ENCODE measurements around the gene RIMBP2.

RIMBP2 gene

GRCh38 chr12:130672089-130672820, 43.8 kb downstream of the RIMBP2 start:
- ChIA-PET CTCF (no interaction called here), POLR2A (no interaction called here)
- Histone ChIP-seq H3K27ac (ENCODE audit: insufficient read depth in 1 of 2, low read depth in 1 of 2, low read length in 2 of 2, poor library complexity in 1 of 2, severe bottlenecking in 2 of 2) (no peak overlapping the region), H3K4me3 (ENCODE audit: control insufficient read depth in 1 of 7, extremely low read depth in 1 of 7, insufficient read depth in 4 of 7, low read depth in 2 of 7, low read length in 6 of 7) (no peak overlapping the region), H3K4me1 (ENCODE audit: control extremely low read depth in 1 of 4, control insufficient read depth in 4 of 4, insufficient read depth in 4 of 4, low read length in 3 of 4) (no peaks in the 10 kb centered on the region), H3K36me3 (ENCODE audit: control insufficient read depth in 4 of 4, insufficient read depth in 4 of 4, low read length in 3 of 4) (no peaks in the 10 kb centered on the region), H3K9me3 (ENCODE audit: control extremely low read depth in 1 of 5, control insufficient read depth in 4 of 5, insufficient read depth in 2 of 5, low read depth in 1 of 5, low read length in 4 of 5) (peaks cover 0 to 21% (median 14%) of the 10 kb centered on the region in 5 experiments), H3K27me3 (replicated peaks in 2 of 5; ENCODE audit: control insufficient read depth in 4 of 5, insufficient read depth in 5 of 5, low read length in 4 of 5) (peaks cover 0 to 2% (median 0%) of the 10 kb centered on the region in 5 experiments)
- 85% methylated on average over 15 of the region's 15 CpGs for WGBS (ENCODE audit: insufficient coverage)
- no peak for DNase-seq

DNA sequence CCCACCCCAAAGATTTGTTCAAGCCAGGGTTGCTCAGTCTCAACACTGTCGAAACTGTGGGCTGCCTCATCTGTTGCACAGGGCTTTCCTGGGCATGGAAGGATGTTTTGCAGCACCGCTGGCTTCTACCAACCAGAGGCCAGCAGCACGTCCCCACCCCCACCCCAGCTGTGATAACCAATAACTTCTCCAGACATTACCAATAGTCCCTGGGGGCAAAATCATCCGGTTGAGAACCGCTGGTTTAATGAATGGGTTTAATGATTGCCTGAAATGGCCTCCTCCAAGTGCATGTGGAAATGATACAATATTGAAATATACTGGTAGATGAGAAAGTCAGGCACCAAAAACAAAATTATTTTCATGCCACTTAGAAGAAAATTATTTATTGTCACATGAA, 44.5 kb downstream of the RIMBP2 start:
- no peak for DNase-seq
- WGBS (ENCODE audit: insufficient coverage) = no CpG with 5 or more reads among the region's 5 CpGs
- CTCF ChIA-PET = no interaction called here
- no peak overlapping the region for H3K27ac ChIP-seq (ENCODE audit: insufficient read depth in 1 of 2, low read depth in 1 of 2, low read length in 2 of 2, poor library complexity in 1 of 2, severe bottlenecking in 2 of 2)
- H3K4me1 ChIP-seq (ENCODE audit: control extremely low read depth in 1 of 4, control insufficient read depth in 4 of 4, insufficient read depth in 4 of 4, low read length in 3 of 4) = no peaks in the 10 kb centered on the region
- H3K9me3 ChIP-seq (ENCODE audit: control extremely low read depth in 1 of 5, control insufficient read depth in 4 of 5, insufficient read depth in 2 of 5, low read depth in 1 of 5, low read length in 4 of 5) = peaks cover 0 to 23% (median 12%) of the 10 kb centered on the region in 5 experiments
- H3K36me3 ChIP-seq (ENCODE audit: control insufficient read depth in 4 of 4, insufficient read depth in 4 of 4, low read length in 3 of 4) = no peaks in the 10 kb centered on the region
- no peak overlapping the region for H3K4me3 ChIP-seq (ENCODE audit: control insufficient read depth in 1 of 7, extremely low read depth in 1 of 7, insufficient read depth in 4 of 7, low read depth in 2 of 7, low read length in 6 of 7)
- H3K27me3 ChIP-seq (replicated peaks in 2 of 5; ENCODE audit: control insufficient read depth in 4 of 5, insufficient read depth in 5 of 5, low read length in 4 of 5) = peaks cover 0 to 2% (median 0%) of the 10 kb centered on the region in 5 experiments
- POLR2A ChIA-PET = no interaction called here

- H3K4me3 ChIP-seq (ENCODE audit: control insufficient read depth in 1 of 7, extremely low read depth in 1 of 7, insufficient read depth in 4 of 7, low read depth in 2 of 7, low read length in 6 of 7) = no peak overlapping the region
- 95% methylated on average over 8 of the region's 8 CpGs for WGBS (ENCODE audit: insufficient coverage)
- peaks cover 0 to 20% (median 12%) of the 10 kb centered on the region in 5 experiments for H3K9me3 ChIP-seq (ENCODE audit: control extremely low read depth in 1 of 5, control insufficient read depth in 4 of 5, insufficient read depth in 2 of 5, low read depth in 1 of 5, low read length in 4 of 5)
- no peak for DNase-seq
- H3K27me3 ChIP-seq (replicated peaks in 2 of 5; ENCODE audit: control insufficient read depth in 4 of 5, insufficient read depth in 5 of 5, low read length in 4 of 5) = peaks cover 0 to 2% (median 0%) of the 10 kb centered on the region in 5 experiments
- H3K27ac ChIP-seq (ENCODE audit: insufficient read depth in 1 of 2, low read depth in 1 of 2, low read length in 2 of 2, poor library complexity in 1 of 2, severe bottlenecking in 2 of 2) = no peak overlapping the region
- POLR2A ChIA-PET = no interaction called here
- H3K4me1 ChIP-seq (ENCODE audit: control extremely low read depth in 1 of 4, control insufficient read depth in 4 of 4, insufficient read depth in 4 of 4, low read length in 3 of 4) = no peaks in the 10 kb centered on the region
- no peaks in the 10 kb centered on the region for H3K36me3 ChIP-seq (ENCODE audit: control insufficient read depth in 4 of 4, insufficient read depth in 4 of 4, low read length in 3 of 4)
- CTCF ChIA-PET = interaction anchor here (1.0 kb wide), 1 partner anchor 78 kb away, joined by 4 read pairs; no protein-coding TSS in a partner anchor
These were observed 46.3 kb downstream of the RIMBP2 start for GRCh38 chr12:130669797-130670196.

DNA sequence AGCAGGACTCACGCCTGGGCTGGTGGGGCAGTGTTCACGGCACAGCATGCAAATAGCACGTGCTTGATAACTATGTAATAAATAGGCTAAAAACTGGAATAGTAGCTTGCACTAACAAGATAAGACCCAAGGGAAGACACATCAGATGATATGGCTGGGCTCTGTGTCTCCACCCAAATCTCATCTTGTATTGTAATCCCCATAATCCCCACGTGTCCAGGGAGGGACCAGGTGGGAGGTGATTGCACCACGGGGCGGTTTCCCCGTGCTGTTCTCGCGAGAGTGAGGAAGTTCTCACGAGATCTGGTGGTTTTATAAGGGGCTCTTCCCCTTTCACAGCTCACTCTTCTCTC, 46.9 kb downstream of the RIMBP2 start:
- Histone ChIP-seq H3K27ac (ENCODE audit: insufficient read depth in 1 of 2, low read depth in 1 of 2, low read length in 2 of 2, poor library complexity in 1 of 2, severe bottlenecking in 2 of 2) (no peak overlapping the region), H3K4me1 (ENCODE audit: control extremely low read depth in 1 of 4, control insufficient read depth in 4 of 4, insufficient read depth in 4 of 4, low read length in 3 of 4) (no peaks in the 10 kb centered on the region), H3K36me3 (ENCODE audit: control insufficient read depth in 4 of 4, insufficient read depth in 4 of 4, low read length in 3 of 4) (no peaks in the 10 kb centered on the region), H3K27me3 (replicated peaks in 2 of 5; ENCODE audit: control insufficient read depth in 4 of 5, insufficient read depth in 5 of 5, low read length in 4 of 5) (peaks cover 0 to 2% (median 0%) of the 10 kb centered on the region in 5 experiments), H3K4me3 (ENCODE audit: control insufficient read depth in 1 of 7, extremely low read depth in 1 of 7, insufficient read depth in 4 of 7, low read depth in 2 of 7, low read length in 6 of 7) (no peak overlapping the region), H3K9me3 (ENCODE audit: control extremely low read depth in 1 of 5, control insufficient read depth in 4 of 5, insufficient read depth in 2 of 5, low read depth in 1 of 5, low read length in 4 of 5) (peaks cover 0 to 20% (median 12%) of the 10 kb centered on the region in 5 experiments)
- WGBS (ENCODE audit: insufficient coverage) = 57% methylated on average over 6 of the region's 10 CpGs
- ChIA-PET CTCF (interaction anchor here (1.0 kb wide), 1 partner anchor 79 kb away, joined by 4 read pairs; no protein-coding TSS in a partner anchor), POLR2A (no interaction called here)
- peak in 1 of 3 donors; percentile 12 for DNase-seq

- WGBS (ENCODE audit: insufficient coverage) = 98% methylated on average over 20 of the region's 20 CpGs
- CTCF ChIA-PET = no interaction called here
These were observed 47.6 kb downstream of the RIMBP2 start for GRCh38 chr12:130668286-130669204.

DNA sequence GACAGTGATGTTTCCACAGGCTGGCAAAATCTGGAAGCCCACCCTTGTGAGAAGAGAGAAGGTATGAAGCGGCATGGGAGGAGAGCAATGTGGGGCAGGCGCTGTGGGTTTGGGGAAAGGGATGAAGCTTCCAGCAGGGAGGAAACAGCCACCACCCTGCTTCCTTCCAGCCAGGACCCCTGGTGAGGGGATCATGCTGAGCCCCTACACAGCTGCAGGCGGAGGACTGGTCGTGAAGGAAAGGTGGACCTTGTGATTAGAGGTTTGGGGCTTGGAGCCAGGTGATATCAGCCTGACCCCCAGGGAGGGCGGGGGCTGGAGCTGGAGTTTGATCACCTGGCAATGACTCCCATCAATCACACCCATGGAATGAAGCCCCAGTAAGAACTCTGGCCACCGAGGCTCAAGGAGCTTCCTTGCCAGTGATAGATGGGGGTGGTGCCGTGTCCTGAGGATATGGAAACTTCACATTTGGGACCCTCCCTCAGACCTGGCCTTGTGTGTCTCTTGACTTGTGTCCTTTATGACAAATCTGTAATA, 48.6 kb downstream of the RIMBP2 start:
- DNase-seq = no peak
- Histone ChIP-seq H3K4me1 (ENCODE audit: control extremely low read depth in 1 of 4, control insufficient read depth in 4 of 4, insufficient read depth in 4 of 4, low read length in 3 of 4) (no peaks in the 10 kb centered on the region), H3K36me3 (ENCODE audit: control insufficient read depth in 4 of 4, insufficient read depth in 4 of 4, low read length in 3 of 4) (no peaks in the 10 kb centered on the region), H3K27ac (ENCODE audit: insufficient read depth in 1 of 2, low read depth in 1 of 2, low read length in 2 of 2, poor library complexity in 1 of 2, severe bottlenecking in 2 of 2) (no peak overlapping the region), H3K4me3 (ENCODE audit: control insufficient read depth in 1 of 7, extremely low read depth in 1 of 7, insufficient read depth in 4 of 7, low read depth in 2 of 7, low read length in 6 of 7) (no peak overlapping the region), H3K27me3 (replicated peaks in 2 of 5; ENCODE audit: control insufficient read depth in 4 of 5, insufficient read depth in 5 of 5, low read length in 4 of 5) (peaks cover 0 to 2% (median 0%) of the 10 kb centered on the region in 5 experiments), H3K9me3 (ENCODE audit: control extremely low read depth in 1 of 5, control insufficient read depth in 4 of 5, insufficient read depth in 2 of 5, low read depth in 1 of 5, low read length in 4 of 5) (peaks cover 0 to 20% (median 12%) of the 10 kb centered on the region in 5 experiments)
- POLR2A ChIA-PET = no interaction called here
- CTCF ChIA-PET = no interaction called here
- 98% methylated on average over 4 of the region's 7 CpGs for WGBS (ENCODE audit: insufficient coverage)

More at GRCh38 chr12:130668286-130669204, 47.6 kb downstream of the RIMBP2 start:
- peaks cover 0 to 20% (median 12%) of the 10 kb centered on the region in 5 experiments for H3K9me3 ChIP-seq (ENCODE audit: control extremely low read depth in 1 of 5, control insufficient read depth in 4 of 5, insufficient read depth in 2 of 5, low read depth in 1 of 5, low read length in 4 of 5)
- H3K36me3 ChIP-seq (ENCODE audit: control insufficient read depth in 4 of 4, insufficient read depth in 4 of 4, low read length in 3 of 4) = no peaks in the 10 kb centered on the region
- H3K4me3 ChIP-seq (ENCODE audit: control insufficient read depth in 1 of 7, extremely low read depth in 1 of 7, insufficient read depth in 4 of 7, low read depth in 2 of 7, low read length in 6 of 7) = no peak overlapping the region
- H3K27me3 ChIP-seq (replicated peaks in 2 of 5; ENCODE audit: control insufficient read depth in 4 of 5, insufficient read depth in 5 of 5, low read length in 4 of 5) = peaks cover 0 to 2% (median 0%) of the 10 kb centered on the region in 5 experiments
- no peak overlapping the region for H3K27ac ChIP-seq (ENCODE audit: insufficient read depth in 1 of 2, low read depth in 1 of 2, low read length in 2 of 2, poor library complexity in 1 of 2, severe bottlenecking in 2 of 2)
- no peak for DNase-seq
- POLR2A ChIA-PET = no interaction called here
- H3K4me1 ChIP-seq (ENCODE audit: control extremely low read depth in 1 of 4, control insufficient read depth in 4 of 4, insufficient read depth in 4 of 4, low read length in 3 of 4) = no peaks in the 10 kb centered on the region
